AG09319 (cell line): ENCODE measurements around the gene LGI2.

Experiments used
- DNase-seq: peaks from one replicate; pipeline ENCODE4 v3.0.0-alpha.2; 2010; ENCODE audit warnings: low read depth; ENCODE audit errors: extremely low read depth
- TF ChIP-seq, protein P1 (sequence below): IDR thresholded peaks from 2 replicates; pipeline ENCODE4 v1.5.1; 2011; ENCODE audit warnings: low read depth, mild to moderate bottlenecking, inconsistent platforms, low read length, moderate library complexity

The LGI2 gene

DNA sequence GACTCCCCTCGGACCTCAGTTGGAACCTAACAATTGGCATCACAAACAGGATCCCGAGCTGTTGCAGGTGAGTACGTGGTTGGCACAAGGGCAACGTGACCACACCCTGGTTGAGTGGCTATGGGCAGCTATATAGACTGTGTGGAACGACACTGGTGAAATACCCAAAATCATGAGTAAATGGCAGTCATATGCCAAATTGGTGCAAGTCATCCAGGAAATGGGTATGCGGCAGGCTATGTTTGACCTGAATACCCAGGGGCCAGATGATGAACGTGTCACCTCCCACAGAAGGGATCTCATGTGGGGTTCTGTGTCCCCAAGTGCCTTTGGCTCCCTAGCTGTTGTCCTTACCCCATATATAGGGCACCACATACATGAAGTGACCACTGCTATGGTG lies 64.7 kb downstream of the LGI2 start:
- TF ChIP-seq, protein P1, sequence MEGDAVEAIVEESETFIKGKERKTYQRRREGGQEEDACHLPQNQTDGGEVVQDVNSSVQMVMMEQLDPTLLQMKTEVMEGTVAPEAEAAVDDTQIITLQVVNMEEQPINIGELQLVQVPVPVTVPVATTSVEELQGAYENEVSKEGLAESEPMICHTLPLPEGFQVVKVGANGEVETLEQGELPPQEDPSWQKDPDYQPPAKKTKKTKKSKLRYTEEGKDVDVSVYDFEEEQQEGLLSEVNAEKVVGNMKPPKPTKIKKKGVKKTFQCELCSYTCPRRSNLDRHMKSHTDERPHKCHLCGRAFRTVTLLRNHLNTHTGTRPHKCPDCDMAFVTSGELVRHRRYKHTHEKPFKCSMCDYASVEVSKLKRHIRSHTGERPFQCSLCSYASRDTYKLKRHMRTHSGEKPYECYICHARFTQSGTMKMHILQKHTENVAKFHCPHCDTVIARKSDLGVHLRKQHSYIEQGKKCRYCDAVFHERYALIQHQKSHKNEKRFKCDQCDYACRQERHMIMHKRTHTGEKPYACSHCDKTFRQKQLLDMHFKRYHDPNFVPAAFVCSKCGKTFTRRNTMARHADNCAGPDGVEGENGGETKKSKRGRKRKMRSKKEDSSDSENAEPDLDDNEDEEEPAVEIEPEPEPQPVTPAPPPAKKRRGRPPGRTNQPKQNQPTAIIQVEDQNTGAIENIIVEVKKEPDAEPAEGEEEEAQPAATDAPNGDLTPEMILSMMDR = no peak
- DNase-seq = no peak

DNA sequence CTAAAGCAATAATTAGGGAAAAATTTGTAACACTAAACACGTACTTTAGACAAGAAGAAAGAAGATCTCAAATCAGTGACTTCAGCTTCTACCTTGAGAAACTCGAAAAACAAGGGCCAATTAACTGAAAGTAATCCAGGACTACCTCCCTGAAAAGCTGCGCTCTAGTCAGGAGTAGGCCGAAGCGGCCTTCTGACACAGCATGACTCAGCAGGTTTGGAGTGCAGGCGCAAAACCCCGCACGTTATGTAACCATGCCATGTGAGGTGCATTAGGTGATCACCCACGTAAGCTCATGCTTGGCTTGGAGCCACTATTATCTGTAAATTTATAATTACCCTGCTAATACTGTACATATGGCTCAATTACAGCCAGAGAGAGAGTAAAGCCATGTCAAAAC lies 65.1 kb downstream of the LGI2 start:
- no peak for DNase-seq
- TF ChIP-seq, protein P1 = no peak

DNA sequence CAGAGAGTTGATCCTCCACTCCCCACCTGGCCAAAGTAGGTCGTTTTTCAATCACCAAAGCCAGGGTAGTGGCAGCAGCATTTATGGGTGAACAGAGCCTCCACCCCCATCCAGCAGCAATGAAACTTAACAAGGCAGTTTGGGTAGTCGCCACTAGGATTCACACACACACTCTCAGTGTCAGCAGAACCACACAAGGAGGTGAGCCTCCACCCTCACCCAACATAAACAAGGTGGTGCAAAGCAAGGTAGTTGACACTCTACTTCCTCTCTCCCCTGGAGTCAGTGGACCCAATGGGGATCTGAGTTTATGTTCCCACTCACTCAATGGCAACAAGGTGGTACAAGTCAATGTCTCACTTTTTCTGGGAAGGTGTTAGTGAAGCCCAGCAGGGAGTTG lies 67.5 kb downstream of the LGI2 start:
- no peak for DNase-seq
- TF ChIP-seq, protein P1 = no peak

DNA sequence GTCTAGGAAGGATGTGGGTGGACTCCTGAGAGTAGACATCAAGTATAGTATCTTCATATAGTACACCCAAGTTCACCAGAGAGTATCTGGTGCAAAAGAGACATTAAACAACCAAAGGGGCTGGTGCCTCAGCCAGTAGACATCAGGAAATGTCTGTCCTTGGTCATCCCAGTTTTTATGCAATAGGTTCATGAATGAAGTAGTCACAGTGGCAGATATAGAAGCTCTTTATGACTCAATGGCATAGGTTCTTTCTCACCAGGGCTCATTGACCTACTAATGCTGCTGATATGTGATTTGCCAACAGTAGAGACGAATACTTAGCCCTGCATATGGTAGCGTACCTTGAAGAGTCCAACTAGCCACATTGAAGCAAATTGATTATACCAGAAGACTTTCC lies 72.9 kb downstream of the LGI2 start:
- TF ChIP-seq, protein P1 = no peak
- DNase-seq = no peak

DNA sequence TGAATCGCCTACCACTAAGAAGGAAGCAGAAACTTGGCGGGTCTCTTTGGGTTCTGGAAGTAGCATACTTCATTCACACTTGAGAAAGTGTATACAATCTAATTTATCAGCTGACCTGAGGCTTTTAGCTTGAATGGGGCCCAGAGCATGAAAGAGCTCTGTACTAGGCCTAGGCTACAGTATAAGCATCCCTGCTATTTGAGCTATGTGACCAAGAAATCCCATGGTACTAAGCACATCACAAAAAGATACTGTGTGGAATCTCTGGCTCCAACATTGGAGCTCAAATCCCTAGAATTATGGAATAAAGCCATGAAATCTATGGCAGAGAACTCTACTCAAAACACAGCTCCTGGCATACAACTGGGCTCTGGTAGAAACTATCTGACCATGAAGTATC lies 74.0 kb downstream of the LGI2 start:
- TF ChIP-seq, protein P1 = no peak
- no peak for DNase-seq

DNA sequence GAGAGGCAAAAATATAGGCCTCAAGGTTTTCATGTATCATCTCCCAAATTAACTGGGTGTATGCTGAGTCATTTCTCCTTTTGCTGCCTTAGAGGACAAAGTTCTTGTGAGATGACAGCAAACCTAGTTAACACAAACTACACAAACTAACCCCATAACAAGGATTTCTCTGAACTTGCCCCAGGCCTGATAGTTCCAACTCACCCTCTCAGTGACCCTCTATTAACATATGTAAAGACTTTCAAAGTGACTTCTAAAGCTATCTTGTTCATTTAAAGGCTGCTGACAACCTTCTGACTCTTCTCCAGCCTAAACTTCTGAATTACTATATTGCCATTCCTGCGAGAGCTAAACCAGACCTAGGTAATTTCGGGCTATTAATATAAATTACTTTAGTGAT lies 74.7 kb downstream of the LGI2 start:
- no peak for DNase-seq
- TF ChIP-seq, protein P1 = no peak

DNA sequence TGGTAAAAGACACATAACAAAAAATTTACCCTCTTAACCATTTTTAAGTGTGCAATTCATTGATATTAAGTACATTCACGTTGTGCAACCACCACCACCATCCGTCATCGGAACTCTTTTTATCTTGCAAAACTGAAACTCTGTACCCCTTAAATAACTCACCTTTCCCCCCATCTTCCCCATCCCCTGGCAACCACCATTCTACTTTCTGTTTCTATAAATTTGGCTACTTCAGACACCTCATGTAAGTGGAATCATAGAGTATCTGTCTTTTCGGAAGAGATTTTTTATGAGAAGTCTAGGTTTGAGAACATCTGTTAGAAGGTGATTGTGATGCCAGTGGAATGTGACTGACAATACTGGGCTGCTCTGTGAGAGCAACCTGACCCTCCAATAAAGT lies 78.1 kb downstream of the LGI2 start:
- no peak for DNase-seq
- TF ChIP-seq, protein P1 = no peak
